ENCODE measurements around the gene EXOC4.

- TF ChIP-seq CTCF (IDR thresholded peaks at IDR 0.05) (no peak), POLR2AphosphoS5 (IDR thresholded peaks at IDR 0.05; ENCODE audit: low read depth, low read length) (no peak)
- TF ChIP-seq, protein P1, sequence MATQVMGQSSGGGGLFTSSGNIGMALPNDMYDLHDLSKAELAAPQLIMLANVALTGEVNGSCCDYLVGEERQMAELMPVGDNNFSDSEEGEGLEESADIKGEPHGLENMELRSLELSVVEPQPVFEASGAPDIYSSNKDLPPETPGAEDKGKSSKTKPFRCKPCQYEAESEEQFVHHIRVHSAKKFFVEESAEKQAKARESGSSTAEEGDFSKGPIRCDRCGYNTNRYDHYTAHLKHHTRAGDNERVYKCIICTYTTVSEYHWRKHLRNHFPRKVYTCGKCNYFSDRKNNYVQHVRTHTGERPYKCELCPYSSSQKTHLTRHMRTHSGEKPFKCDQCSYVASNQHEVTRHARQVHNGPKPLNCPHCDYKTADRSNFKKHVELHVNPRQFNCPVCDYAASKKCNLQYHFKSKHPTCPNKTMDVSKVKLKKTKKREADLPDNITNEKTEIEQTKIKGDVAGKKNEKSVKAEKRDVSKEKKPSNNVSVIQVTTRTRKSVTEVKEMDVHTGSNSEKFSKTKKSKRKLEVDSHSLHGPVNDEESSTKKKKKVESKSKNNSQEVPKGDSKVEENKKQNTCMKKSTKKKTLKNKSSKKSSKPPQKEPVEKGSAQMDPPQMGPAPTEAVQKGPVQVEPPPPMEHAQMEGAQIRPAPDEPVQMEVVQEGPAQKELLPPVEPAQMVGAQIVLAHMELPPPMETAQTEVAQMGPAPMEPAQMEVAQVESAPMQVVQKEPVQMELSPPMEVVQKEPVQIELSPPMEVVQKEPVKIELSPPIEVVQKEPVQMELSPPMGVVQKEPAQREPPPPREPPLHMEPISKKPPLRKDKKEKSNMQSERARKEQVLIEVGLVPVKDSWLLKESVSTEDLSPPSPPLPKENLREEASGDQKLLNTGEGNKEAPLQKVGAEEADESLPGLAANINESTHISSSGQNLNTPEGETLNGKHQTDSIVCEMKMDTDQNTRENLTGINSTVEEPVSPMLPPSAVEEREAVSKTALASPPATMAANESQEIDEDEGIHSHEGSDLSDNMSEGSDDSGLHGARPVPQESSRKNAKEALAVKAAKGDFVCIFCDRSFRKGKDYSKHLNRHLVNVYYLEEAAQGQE (IDR thresholded peaks at IDR 0.05; ENCODE audit: insufficient read depth in 1 of 2, low read depth in 2 of 2, low read length in 1 of 2): no peak
Observed at GRCh38 chr7:133958822-133959221, 705.9 kb downstream of the EXOC4 start.

All from Panc1 (cell line).